ENCODE results near the gene CD82. TPM values are rescaled to one million over a fixed set of nuclear protein-coding genes. Genes with fewer than 3 reads are reported as not detected.

CD82 gene
- polyA plus RNA-seq, 1 donor (not counting 4 experiments of a cell fraction or from before 2014, with no cell fraction given) = 118 TPM

- H3K9me1 ChIP-seq (ENCODE audit: control insufficient read depth, extremely low read depth, insufficient read depth, low read length) = no peaks in the 10 kb centered on the region
- dilution Hi-C loops (cut with MboI; ENCODE audit: extremely low pct_ligation_motif_present, low sequenced_read_pairs) = loop anchor here (25.0 kb wide), 1 partner anchor 239 kb away; no protein-coding TSS in a partner anchor
- TF ChIP-seq EZH2 (IDR thresholded peaks at IDR 0.05; ENCODE audit: low read length) (no peak), CTCF (optimal IDR thresholded peaks at IDR 0.05 in 1 of 3, IDR thresholded peaks at IDR 0.05 in 1 of 3, conservative IDR thresholded peaks at IDR 0.05 in 1 of 3; ENCODE audit: extremely low read depth in 1 of 3, insufficient read depth in 2 of 3, low read length in 3 of 3) (no peak)
- no peaks in the 10 kb centered on the region for H4K20me1 ChIP-seq (ENCODE audit: control insufficient read depth, extremely low read depth, insufficient read depth, low read length)
- no peak overlapping the region for H3K9ac ChIP-seq (ENCODE audit: control insufficient read depth, extremely low read depth, insufficient read depth, low read length)
- peaks cover 2% of the 10 kb centered on the region for H3K9me3 ChIP-seq (ENCODE audit: control insufficient read depth, low read depth, low read length)
- H3K79me2 ChIP-seq (ENCODE audit: control insufficient read depth, insufficient read depth, low read length) = no peaks in the 10 kb centered on the region
- no peak overlapping the region for H2AFZ ChIP-seq (ENCODE audit: control insufficient read depth, low read length)
- DNase-seq (ENCODE audit: low read depth, low spot score) (no peak), FAIRE-seq (no peak)
- no peaks in the 10 kb centered on the region for H3K36me3 ChIP-seq (ENCODE audit: control insufficient read depth in 2 of 2, extremely low read depth in 1 of 2, insufficient read depth in 2 of 2, low read length in 2 of 2)
- no peaks in the 10 kb centered on the region for H3K4me1 ChIP-seq (ENCODE audit: control insufficient read depth, extremely low read depth, insufficient read depth, low read length)
- H3K4me2 ChIP-seq (ENCODE audit: control insufficient read depth, extremely low read depth, insufficient read depth, low read depth, low read length) = no peak overlapping the region
- H3K27me3 ChIP-seq (ENCODE audit: control insufficient read depth, extremely low read depth, insufficient read depth, low read length) = peaks cover 18% of the 10 kb centered on the region
- H3K4me3 ChIP-seq (ENCODE audit: control insufficient read depth in 2 of 3, extremely low read depth in 1 of 3, insufficient read depth in 2 of 3, low read depth in 1 of 3, low read length in 3 of 3) = no peak overlapping the region
- no peak overlapping the region for H3K27ac ChIP-seq (ENCODE audit: control insufficient read depth, insufficient read depth, low read length)
Observed at GRCh38 chr11:44648109-44648508, 82.6 kb downstream of the CD82 start.

GRCh38 chr11:44651535-44652155, 86.2 kb downstream of the CD82 start:
- Histone ChIP-seq H3K27ac (ENCODE audit: control insufficient read depth, insufficient read depth, low read length) (no peak overlapping the region), H3K27me3 (ENCODE audit: control insufficient read depth, extremely low read depth, insufficient read depth, low read length) (peaks cover 35% of the 10 kb centered on the region), H4K20me1 (ENCODE audit: control insufficient read depth, extremely low read depth, insufficient read depth, low read length) (no peaks in the 10 kb centered on the region), H3K4me1 (ENCODE audit: control insufficient read depth, extremely low read depth, insufficient read depth, low read length) (no peaks in the 10 kb centered on the region), H3K79me2 (ENCODE audit: control insufficient read depth, insufficient read depth, low read length) (no peaks in the 10 kb centered on the region), H3K9ac (ENCODE audit: control insufficient read depth, extremely low read depth, insufficient read depth, low read length) (no peak overlapping the region), H3K9me1 (ENCODE audit: control insufficient read depth, extremely low read depth, insufficient read depth, low read length) (no peaks in the 10 kb centered on the region), H2AFZ (ENCODE audit: control insufficient read depth, low read length) (no peak overlapping the region), H3K9me3 (ENCODE audit: control insufficient read depth, low read depth, low read length) (no peaks in the 10 kb centered on the region), H3K4me2 (ENCODE audit: control insufficient read depth, extremely low read depth, insufficient read depth, low read depth, low read length) (no peak overlapping the region), H3K36me3 (ENCODE audit: control insufficient read depth in 2 of 2, extremely low read depth in 1 of 2, insufficient read depth in 2 of 2, low read length in 2 of 2) (no peaks in the 10 kb centered on the region), H3K4me3 (ENCODE audit: control insufficient read depth in 2 of 3, extremely low read depth in 1 of 3, insufficient read depth in 2 of 3, low read depth in 1 of 3, low read length in 3 of 3) (no peak overlapping the region)
- TF ChIP-seq EZH2 (IDR thresholded peaks at IDR 0.05; ENCODE audit: low read length) = no peak
- no peak for TF ChIP-seq CTCF (optimal IDR thresholded peaks at IDR 0.05 in 1 of 3, IDR thresholded peaks at IDR 0.05 in 1 of 3, conservative IDR thresholded peaks at IDR 0.05 in 1 of 3; ENCODE audit: extremely low read depth in 1 of 3, insufficient read depth in 2 of 3, low read length in 3 of 3)
- no peak for DNase-seq (ENCODE audit: low read depth, low spot score)
- no peak for FAIRE-seq
- dilution Hi-C loops (cut with MboI; ENCODE audit: extremely low pct_ligation_motif_present, low sequenced_read_pairs) = no loop called here
